HCT116 (cell line): ENCODE results near the gene USP2. TPM values are rescaled to one million over a fixed set of nuclear protein-coding genes. Genes with fewer than 3 reads are reported as not detected.

ENCODE experiments used
- ATAC-seq: fragments of 200-7000 bp; cut with Tn5 transposase; 2 replicates; pipeline ENCODE4 v1.9.1; 2020; ENCODE audit warnings: mild to moderate bottlenecking, moderate library complexity
- BruUV-seq: library from RNA; stranded (reverse); fragments of 400-500 nt; replicated peaks from 2 replicates; lab custom pipeline; 2021; lab: Mats Ljungman, UMichigan
- CTCF ChIA-PET: fragments of 300-600 bp; sonication (Branson Sonifier 250); formaldehyde crosslinking; loops from one replicate; lab custom pipeline; 2021; ENCODE audit warnings: antibody characterized with exemption; lab: Charles Lee
- POLR2A ChIA-PET: fragments of 300-600, 350-600 bp; sonication (Branson Sonifier 250); formaldehyde crosslinking; loops from one replicate; lab custom pipeline; 2021; ENCODE audit warnings: antibody characterized with exemption; lab: Charles Lee
- RAD21 ChIA-PET, 2 experiments: fragments of 300-600 bp; sonication (Branson Sonifier 250); formaldehyde crosslinking; loops; one replicate each; lab custom pipeline; 2023; ENCODE audit warnings: low total read pairs in 2 of 2; ENCODE audit not compliant: uncharacterized antibody in 2 of 2, unreplicated experiment in 2 of 2, low non-redundant PET in 1 of 2; lab: Charles Lee
- DNase-seq: peaks from one replicate; pipeline ENCODE4 v3.0.0-alpha.2; 2010; ENCODE audit warnings: low read depth, low spot score
- H2AFZ ChIP-seq: fragments of 200-600 bp; shearing (Covaris generic), sonication (generic); 2 replicates; pipeline ENCODE4 v1.6.1; 2017; ENCODE audit warnings: low read depth, mixed run types, mixed read lengths, antibody characterized with exemption, low read length; ENCODE audit not compliant: poor library complexity, severe bottlenecking
- H3K27ac ChIP-seq: 2 replicates; pipeline ENCODE4 v1.5.1; 2012; ENCODE audit warnings: low read depth, low read length
- H3K27me3 ChIP-seq: fragments of 200-600 bp; sonication (generic); 2 replicates; pipeline ENCODE4 v1.6.1; 2016; ENCODE audit warnings: mixed run types, low read length, mixed read lengths; ENCODE audit not compliant: insufficient read depth
- H3K36me3 ChIP-seq, 2 experiments: fragments of 200-500 bp in 1 of 2; fragments of 200-600 bp in 1 of 2; sonication (Bioruptor generic) in 1 of 2; sonication (generic) in 1 of 2; 2 replicates each; pipeline versions ENCODE4 v1.5.1 to v1.6.1; 2014 to 2016; ENCODE audit warnings: low read length in 2 of 2, inconsistent platforms in 1 of 2, mixed read lengths in 1 of 2, mixed run types in 1 of 2; ENCODE audit not compliant: insufficient read depth in 2 of 2, control insufficient read depth in 1 of 2
- H3K4me1 ChIP-seq, 2 experiments: fragments of 200-600 bp in 1 of 2; sonication (generic) in 1 of 2; 2 replicates each; pipeline versions ENCODE4 v1.5.1 to v1.6.1; 2012 to 2017; ENCODE audit warnings: low read length in 2 of 2, inconsistent platforms in 1 of 2, mild to moderate bottlenecking in 1 of 2, mixed read lengths in 1 of 2, mixed run types in 1 of 2, moderate library complexity in 1 of 2; ENCODE audit not compliant: insufficient read depth in 2 of 2, control insufficient read depth in 1 of 2
- H3K4me2 ChIP-seq: fragments of 200-600 bp; sonication (generic); 2 replicates; pipeline ENCODE4 v1.6.1; 2017; ENCODE audit warnings: mixed run types, low read length, mixed read lengths
- H3K4me3 ChIP-seq, 2 experiments: fragments of 200-600 bp in 1 of 2; sonication (generic) in 1 of 2; replicated peaks in 1 of 2; 2 replicates each; pipeline ENCODE4 v1.5.1; 2011 to 2016; ENCODE audit warnings: low read length in 2 of 2, control low read depth in 1 of 2, low read depth in 1 of 2, mild to moderate bottlenecking in 1 of 2, mixed read lengths in 1 of 2, mixed run types in 1 of 2
- H3K79me2 ChIP-seq: fragments of 200-600 bp; sonication (generic); 2 replicates; pipeline ENCODE4 v1.6.1; 2017; ENCODE audit warnings: mild to moderate bottlenecking, mixed run types, low read length, moderate library complexity, mixed read lengths; ENCODE audit not compliant: insufficient read depth
- H3K9ac ChIP-seq: fragments of 200-600 bp; sonication (generic); 2 replicates; pipeline ENCODE4 v1.6.1; 2016; ENCODE audit warnings: low read length, mixed read lengths
- H3K9me2 ChIP-seq: fragments of 200-600 bp; sonication (generic), shearing (Covaris generic); 2 replicates; pipeline ENCODE4 v1.6.1; 2017; ENCODE audit warnings: mixed run types, mild to moderate bottlenecking, moderate library complexity; ENCODE audit not compliant: insufficient read depth
- H3K9me3 ChIP-seq, 2 experiments: fragments of 200-500 bp in 1 of 2; fragments of 200-600 bp in 1 of 2; sonication (Bioruptor generic) in 1 of 2; sonication (generic) in 1 of 2; 2 replicates each; pipeline ENCODE4 v1.6.1; 2014 to 2017; ENCODE audit warnings: low read length in 2 of 2, mixed read lengths in 2 of 2, inconsistent platforms in 1 of 2, low read depth in 1 of 2, mild to moderate bottlenecking in 1 of 2, mixed run types in 1 of 2, moderate library complexity in 1 of 2; ENCODE audit not compliant: control insufficient read depth in 1 of 2, insufficient read depth in 1 of 2
- H4K20me1 ChIP-seq: fragments of 200-600 bp; sonication (generic), shearing (Covaris generic); 2 replicates; pipeline ENCODE4 v1.6.1; 2017; ENCODE audit warnings: mixed run types, mild to moderate bottlenecking, moderate library complexity; ENCODE audit not compliant: insufficient read depth
- ATF3 ChIP-seq: IDR thresholded peaks from 2 replicates; pipeline ENCODE4 v1.6.1; 2012
- CEBPB ChIP-seq: IDR thresholded peaks from 2 replicates; pipeline ENCODE4 v1.6.1; 2012; ENCODE audit warnings: low read depth
- CTCF ChIP-seq, 3 experiments: fragments of 200-600 bp in 1 of 3; sonication (generic) in 1 of 3; IDR thresholded peaks in 2 of 3; conservative IDR thresholded peaks in 1 of 3; 2 replicates each; pipeline ENCODE4 v1.5.1; 2012 to 2017; ENCODE audit warnings: low read depth in 2 of 3, low read length in 2 of 3, antibody characterized with exemption in 1 of 3, borderline replicate concordance in 1 of 3, control low read depth in 1 of 3, mild to moderate bottlenecking in 1 of 3, mixed read lengths in 1 of 3, mixed run types in 1 of 3, moderate library complexity in 1 of 3; ENCODE audit not compliant: insufficient read depth in 1 of 3
- EGR1 ChIP-seq: IDR thresholded peaks from 2 replicates; pipeline ENCODE4 v1.6.1; 2012; ENCODE audit warnings: low read depth
- ELF1 ChIP-seq: IDR thresholded peaks from 2 replicates; pipeline ENCODE4 v1.6.1; 2012; ENCODE audit warnings: low read depth, borderline replicate concordance
- EZH2 ChIP-seq: fragments of 200-600 bp; sonication (generic); IDR thresholded peaks from 2 replicates; pipeline ENCODE4 v1.6.1; 2017; ENCODE audit warnings: antibody characterized with exemption, mixed run types
- FOSL1 ChIP-seq: IDR thresholded peaks from 2 replicates; pipeline ENCODE4 v1.6.1; 2012; ENCODE audit warnings: low read depth
- JUND ChIP-seq: IDR thresholded peaks from 2 replicates; pipeline ENCODE4 v1.6.1; 2012
- MAX ChIP-seq: IDR thresholded peaks from 2 replicates; pipeline ENCODE4 v1.6.1; 2012
- POLR2AphosphoS5 ChIP-seq: IDR thresholded peaks from 2 replicates; pipeline ENCODE4 v1.6.1; 2011; ENCODE audit warnings: mild to moderate bottlenecking, low read depth, low read length, moderate library complexity
- SRF ChIP-seq: IDR thresholded peaks from 2 replicates; pipeline ENCODE4 v1.6.1; 2012; ENCODE audit warnings: low read depth
- TCF7L2 ChIP-seq: IDR thresholded peaks from 2 replicates; pipeline ENCODE4 v1.7.0; 2011; ENCODE audit warnings: borderline replicate concordance, inconsistent platforms; ENCODE audit not compliant: insufficient read depth, insufficient read length; ENCODE audit errors: extremely low read depth
- YY1 ChIP-seq: IDR thresholded peaks from 2 replicates; pipeline ENCODE4 v1.6.1; 2011; ENCODE audit warnings: low read length, low read depth, moderate library complexity, mild to moderate bottlenecking; ENCODE audit not compliant: insufficient replicate concordance; ENCODE audit errors: extremely low read depth
- ZFX ChIP-seq: fragments of 450-650 bp; IDR thresholded peaks from 2 replicates; pipeline ENCODE4 v1.6.1; 2017
- intact Hi-C: fragments of 100-400 bp; cut with micrococcal nuclease; formaldehyde crosslinking; loops from 2 replicates; pipeline ENCODE4 v1.10.0; 2022
- total RNA-seq: library from RNA; stranded (reverse); gene quantifications from one replicate; pipeline ENCODE4 v1.2.1, GENCODE V29; 2021; ENCODE audit not compliant: unreplicated experiment

Gene USP2
- total RNA-seq, 1 experiment from 2014 or later, result 5.0 TPM

- Histone ChIP-seq H3K4me2 (no peak overlapping the region), H3K9me2 (no peaks in the 10 kb centered on the region), H3K9ac (no peak overlapping the region), H3K27me3 (peaks cover 6% of the 10 kb centered on the region; the same call in 1 of the 2 replicates), H3K4me3 (no peak overlapping the region), H3K4me1 (peaks cover 29 to 49% of the 10 kb centered on the region in 2 experiments), H3K9me3 (no peaks in the 10 kb centered on the region), H2AFZ (no peak overlapping the region), H3K36me3 (peaks cover 0 to 6% of the 10 kb centered on the region in 2 experiments; a peak in 1 of 4 replicates), H3K79me2 (no peaks in the 10 kb centered on the region), H3K27ac (no peak overlapping the region), H4K20me1 (no peaks in the 10 kb centered on the region)
- intact Hi-C loops, result no loop called here
- DNase-seq (no peak), ATAC-seq (no peak)
- RAD21 ChIA-PET, result no interaction called here
- POLR2A ChIA-PET, result no interaction called here
- CTCF ChIA-PET, result interaction anchor here (2.6 to 3.7 kb wide), 2 partner anchors 11 to 25 kb away, joined by 15 to 23 read pairs; no protein-coding TSS in a partner anchor
- BruUV-seq, result no TSS peak
- TF ChIP-seq ELF1, result no peak
- no peak for TF ChIP-seq EZH2
- no peak for TF ChIP-seq SRF
- TF ChIP-seq FOSL1, result no peak
- no peak for TF ChIP-seq CTCF (IDR thresholded peaks at IDR 0.05 in 2 of 3, conservative IDR thresholded peaks at IDR 0.05 in 1 of 3; ENCODE audit: borderline replicate concordance in 1 of 3, insufficient read depth in 1 of 3, low read depth in 2 of 3, low read length in 2 of 3)
- no peak for TF ChIP-seq ATF3
- no peak for TF ChIP-seq MAX
- TF ChIP-seq ZFX, result no peak
- no peak for TF ChIP-seq TCF7L2
- TF ChIP-seq EGR1, result no peak
- TF ChIP-seq JUND, result no peak
- no peak for TF ChIP-seq POLR2AphosphoS5
- TF ChIP-seq CEBPB, result no peak
- TF ChIP-seq YY1, result no peak
Observed at GRCh38 chr11:119362741-119363080, 18.8 kb downstream of the USP2 start.
